ENCODE data around the gene CYP19A1.

The CYP19A1 gene

DNA sequence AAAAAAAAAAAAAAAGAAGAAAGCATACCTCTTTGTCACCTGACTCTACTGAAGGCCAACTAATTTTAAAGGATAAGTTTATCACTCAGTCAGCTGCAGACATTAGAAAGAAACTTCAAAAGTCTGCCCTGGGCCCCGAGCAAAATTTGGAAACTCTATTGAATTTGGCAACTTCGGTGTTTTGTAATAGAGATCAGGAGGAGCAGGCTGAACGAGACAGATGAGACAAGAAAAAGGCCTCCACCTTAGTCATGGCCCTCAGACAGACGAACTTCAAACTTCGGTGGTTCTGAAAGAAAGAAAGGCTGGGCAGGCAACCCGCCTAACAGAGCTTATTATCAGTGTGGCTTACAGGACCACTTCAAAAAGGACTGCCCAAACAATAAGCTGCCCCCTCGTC, 21.6 kb upstream of the CYP19A1 start:
- DNase-seq (ENCODE audit: low read depth), result no peak

DNA sequence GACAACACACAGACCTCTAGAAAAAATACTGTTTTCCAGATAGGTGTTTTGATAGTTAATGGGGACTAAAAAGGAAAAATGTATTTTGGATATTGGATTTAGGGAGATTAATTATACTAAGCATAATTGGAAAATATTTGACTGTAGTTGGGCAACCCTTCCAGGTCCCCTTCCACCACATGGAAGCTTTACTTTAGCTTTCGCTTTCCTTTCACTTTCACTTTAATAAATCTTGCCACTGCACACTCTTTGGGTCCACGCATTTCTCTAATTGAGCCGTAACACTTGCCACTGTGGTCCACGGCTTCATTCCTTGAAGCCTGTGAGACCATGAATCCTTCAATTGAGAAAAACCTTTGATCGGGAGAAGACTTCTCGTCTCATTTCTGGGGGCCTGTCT, 18.6 kb upstream of the CYP19A1 start:
- no peak for DNase-seq (ENCODE audit: low read depth)

DNA sequence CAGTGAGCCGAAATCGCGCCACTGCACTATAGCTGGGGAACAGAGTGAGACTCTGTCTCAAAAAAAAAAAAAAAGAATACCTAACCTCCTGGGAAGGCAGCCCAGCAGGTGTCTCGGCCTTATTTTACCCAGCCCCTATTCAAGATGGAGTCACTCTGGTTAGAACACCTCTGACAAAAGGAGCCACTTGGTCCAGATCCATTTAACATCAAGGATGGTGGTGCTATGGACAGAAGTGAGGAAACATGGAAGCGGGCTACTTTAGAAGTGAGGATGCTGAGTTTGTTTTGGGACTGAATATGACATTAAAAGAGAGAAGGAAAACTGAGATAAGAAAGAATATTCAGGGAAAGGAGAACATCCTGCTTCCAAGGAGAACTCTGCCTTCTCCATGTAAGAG, 17.8 kb upstream of the CYP19A1 start:
- DNase-seq (ENCODE audit: low read depth), result no peak

DNA sequence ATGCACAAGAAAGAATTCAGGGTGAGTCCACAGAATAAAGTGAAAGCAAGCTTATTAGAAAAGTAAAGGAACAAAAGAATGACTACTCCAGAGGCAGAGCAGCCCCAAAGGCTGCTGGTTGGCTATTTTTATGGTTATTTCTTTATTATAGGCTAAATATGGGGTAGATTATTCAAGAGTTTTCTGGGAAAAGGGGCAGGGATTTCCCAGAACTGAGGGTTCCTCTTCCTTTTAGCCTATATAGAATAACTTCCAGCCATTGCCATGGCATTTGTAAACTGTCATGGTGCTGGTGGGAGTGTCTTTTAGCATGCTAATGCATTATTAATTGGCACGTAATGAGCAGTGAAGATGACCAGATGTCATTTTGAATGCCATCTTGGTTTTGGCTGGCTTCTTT, 16.7 kb upstream of the CYP19A1 start:
- DNase-seq (ENCODE audit: low read depth), result no peak

DNA sequence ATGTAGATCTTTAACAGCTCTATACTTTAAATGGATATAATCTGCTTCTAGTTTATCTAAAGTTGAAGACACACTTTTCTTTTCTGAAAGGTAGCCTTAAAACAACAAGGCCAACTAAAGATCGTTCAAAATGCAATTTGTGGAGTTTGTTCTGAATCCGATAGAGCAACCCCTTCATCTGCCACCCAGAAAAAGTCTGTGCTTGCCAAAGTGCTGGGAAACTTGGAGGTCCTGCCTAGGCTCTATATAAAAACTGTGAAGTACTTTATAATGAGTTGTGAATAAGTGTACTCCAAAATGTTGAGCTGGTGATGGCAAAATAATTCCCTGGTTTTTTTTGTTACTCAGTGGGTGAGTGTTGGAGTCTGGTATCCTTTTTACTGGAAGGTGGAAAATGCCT, 15.6 kb upstream of the CYP19A1 start:
- DNase-seq (ENCODE audit: low read depth), result no peak

DNA sequence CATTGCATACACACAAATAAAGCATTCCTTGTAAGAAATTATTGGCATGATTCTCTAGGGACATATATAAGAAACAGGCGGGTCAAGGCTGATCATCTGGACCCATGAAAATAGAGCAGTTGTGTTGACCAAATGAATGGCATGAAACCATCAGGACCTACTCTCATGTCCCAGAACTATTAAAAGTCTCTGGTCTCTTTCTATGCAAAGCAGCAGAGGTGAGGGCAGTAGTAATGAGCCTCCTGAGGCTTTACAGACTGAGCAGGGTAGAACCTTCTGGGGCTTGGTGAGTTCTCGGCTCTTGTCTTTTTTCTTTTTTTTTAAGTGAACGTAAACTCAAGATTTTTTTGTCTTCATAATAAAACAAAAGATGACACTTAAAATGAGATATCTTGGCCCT, 12.3 kb upstream of the CYP19A1 start:
- DNase-seq (ENCODE audit: low read depth), result no peak

DNA sequence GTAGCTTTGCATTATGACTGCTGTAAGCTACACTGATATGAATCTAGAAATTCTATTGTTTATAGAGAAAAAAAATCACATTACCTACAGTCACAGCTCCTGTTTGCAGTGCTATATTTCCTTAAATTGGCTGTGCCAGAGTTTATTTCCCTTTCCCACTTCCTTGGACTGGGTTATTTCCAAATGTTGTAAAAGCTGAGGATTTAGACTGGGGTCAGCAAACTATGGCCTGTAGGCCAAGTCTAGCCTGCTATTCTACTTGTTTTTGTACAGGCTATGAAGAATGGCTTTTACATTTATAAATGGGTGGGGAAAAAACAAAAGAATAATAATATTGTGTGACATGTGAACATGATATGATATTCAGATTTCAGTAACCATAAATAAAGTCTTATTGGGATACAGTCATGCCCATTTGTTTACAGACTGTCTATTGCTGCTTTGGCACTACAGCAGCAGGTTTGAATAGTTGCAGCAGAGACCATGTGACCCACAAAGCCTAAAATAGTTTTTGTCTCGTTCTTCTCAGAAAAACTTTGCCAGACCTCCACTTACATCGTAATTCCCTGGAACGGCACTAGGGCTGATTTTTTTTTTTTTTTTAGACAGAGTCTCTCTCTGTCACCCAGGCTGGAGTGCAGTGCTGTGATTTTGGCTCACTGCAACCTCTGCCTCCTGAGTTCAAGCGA, 10.9 kb upstream of the CYP19A1 start:
- DNase-seq (ENCODE audit: low read depth), result no peak

DNA sequence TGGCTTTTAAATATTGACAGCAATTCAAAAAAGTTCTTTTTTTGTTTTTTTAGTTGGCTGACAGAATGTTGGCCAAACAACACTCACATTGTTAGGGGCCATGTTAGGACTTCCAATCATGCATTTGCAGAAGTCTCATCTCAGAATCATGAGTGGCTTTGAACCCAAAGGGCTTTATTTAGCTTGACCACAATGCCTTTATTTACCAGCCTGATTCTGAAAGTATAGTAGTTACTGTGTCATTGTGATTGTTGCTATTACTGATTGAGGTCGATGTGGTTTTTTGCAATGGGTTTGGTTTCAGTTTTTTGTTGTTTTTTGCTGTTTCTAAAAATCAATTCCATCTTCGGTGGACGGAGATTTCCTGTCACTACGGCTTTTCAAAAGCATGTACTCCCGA, 10.3 kb upstream of the CYP19A1 start:
- no peak for DNase-seq (ENCODE audit: low read depth)

DNA sequence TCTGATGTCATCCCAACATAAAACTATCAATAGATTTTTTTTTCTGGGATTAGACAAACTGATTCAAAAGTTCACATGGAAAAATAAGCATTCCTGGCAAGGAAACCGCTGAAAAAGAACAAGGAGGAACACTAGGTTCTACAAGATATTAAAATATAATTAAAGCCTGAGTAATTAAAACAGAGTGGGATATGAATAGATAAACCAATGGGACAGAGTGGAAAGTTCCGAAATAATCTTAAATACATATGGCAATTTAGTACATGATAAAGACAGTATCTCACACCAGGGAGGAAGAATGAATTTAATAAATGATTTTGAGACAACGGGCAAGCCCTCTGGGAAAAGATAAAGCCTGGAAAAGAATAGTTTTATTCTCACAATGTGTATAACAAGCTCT, 7.7 kb upstream of the CYP19A1 start:
- no peak for DNase-seq (ENCODE audit: low read depth)

DNA sequence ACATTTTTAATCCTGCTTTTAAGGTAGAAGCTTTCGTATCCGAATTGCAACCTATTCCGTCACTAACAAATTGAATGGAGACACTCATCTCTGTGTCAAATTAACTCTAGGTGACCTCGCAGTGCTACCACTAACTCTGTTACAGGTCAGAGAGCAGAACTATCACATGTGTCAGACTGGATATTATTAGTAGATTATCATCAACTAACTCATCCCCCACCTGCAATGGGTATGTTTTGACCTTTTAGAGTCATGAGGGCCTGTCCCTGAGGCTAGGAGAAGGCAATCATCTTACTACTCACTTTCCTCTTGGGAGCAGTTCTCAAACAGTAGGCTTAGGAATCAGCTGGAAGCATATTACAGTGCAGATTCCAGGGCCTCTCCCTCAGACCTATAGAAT, 5.1 kb upstream of the CYP19A1 start:
- no peak for DNase-seq (ENCODE audit: low read depth)

DNA sequence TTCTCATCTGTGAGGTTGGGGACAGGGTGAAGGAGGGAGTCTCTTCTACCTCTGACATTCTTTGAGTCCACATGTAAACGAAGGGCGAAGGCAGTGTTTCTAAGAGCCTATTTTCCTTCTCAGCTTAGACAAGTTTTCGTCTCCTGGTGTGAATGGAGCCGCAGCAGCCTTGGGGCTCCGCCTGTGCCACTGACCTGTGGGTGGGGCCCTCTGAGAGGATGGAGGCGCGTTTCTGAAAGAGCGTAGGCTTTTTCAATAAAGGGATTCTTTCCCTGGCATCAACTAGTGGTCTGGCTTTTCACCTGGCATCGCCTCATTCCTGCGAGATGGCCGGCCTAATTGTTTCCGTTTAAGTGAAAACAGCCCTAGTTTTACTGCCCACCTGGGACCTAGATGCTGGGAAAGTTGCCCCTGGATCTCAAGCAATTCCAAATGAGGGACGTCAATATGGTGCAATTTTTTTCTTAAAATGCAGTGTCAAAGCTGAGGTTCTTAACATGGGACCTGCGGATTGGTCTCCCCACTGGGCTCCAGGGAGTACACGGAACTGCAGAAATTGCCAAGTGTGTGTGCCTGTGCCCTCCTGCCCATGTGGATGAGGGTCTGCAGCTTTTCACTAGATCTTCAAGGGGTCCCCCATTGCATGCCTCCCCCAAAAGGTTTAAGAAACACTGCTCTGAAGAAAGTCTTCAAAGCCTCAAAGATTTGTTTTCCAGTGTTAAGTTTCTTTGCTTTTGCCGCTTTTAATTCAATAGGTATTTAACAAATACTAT, 4.0 kb upstream of the CYP19A1 start:
- no peak for DNase-seq (ENCODE audit: low read depth)

DNA sequence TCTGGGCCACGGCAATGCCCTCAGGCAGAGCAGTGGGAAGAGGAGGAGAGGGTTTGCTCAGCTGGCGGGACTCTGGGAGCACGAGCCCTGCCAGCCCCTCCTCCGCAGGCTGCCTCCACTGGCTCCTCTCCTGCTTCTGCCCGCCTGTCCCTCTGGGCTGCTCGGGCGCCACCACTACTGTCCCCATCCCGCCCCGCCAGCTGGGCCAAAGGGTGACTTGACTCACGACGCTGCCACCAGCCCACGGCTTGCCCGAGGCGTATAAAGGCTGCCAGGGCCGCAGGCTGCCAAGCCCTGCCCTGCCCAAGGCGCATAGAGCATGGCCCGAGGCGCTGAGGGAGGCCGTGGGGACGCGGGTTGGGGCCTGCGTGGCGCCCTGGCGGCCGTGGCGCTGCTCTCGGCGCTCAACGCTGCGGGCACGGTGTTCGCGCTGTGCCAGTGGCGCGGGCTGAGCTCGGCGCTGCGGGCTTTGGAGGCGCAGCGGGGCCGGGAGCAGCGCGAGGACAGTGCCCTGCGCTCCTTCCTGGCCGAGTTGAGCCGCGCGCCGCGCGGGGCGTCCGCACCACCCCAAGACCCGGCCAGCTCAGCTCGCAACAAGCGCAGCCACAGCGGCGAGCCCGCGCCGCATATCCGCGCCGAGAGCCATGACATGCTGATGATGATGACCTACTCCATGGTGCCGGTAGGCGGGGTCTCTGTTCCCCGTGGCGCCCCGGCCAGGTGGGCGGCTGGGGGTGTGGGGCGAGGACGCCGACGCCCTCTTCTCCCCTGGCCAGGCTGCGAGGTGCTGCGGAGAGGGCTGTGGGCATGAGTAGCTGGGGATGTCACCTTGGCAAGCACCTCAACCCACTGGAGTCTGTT, 3.2 kb upstream of the CYP19A1 start, which contains the start of gene GLDN:
GLDN (plus strand) TSS at position 290 of the 861 bp plus-strand sequence; CDS start at position 320, 30 bp downstream.
- DNase-seq (ENCODE audit: low read depth), result no peak

DNA sequence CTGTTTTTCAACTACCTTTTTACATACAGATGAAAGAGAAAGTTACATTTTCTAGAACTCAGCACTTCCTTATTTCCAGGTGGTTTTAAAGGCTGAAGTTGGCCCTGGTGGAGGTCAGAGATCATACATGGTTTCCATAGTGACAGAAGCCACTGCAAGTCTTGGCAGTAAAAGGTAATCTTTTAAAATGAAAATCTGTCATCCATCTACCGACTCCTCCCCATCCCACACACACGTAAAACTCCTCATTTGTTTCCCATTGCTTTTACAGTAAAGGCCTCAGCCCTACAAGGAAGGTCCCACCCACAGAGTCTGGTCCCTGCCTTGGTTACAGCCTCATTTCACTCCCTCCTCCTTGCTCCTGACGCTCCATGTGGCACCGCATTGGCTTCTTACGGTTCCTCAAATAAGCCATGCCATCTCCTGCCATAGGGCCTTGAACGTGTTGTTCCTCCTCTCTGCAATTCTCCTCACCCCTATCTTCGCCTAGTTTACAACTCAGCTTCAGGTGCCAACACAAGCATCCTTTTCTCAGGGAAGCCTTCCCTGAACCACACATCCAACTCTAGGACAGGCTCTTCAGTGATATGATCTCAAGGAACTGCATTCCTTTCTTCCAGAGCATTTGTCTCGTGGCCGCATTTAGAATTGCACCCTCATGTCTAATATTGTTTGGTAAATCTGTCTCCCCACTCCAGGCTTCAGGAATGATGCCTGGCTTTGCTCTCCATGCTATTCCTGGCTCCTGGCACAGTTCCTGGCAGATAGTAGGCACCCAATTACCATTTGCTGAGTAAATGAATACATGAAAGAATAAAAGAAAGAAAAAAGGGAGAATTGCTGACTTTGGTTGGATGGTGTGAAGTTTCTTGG, 2.6 kb downstream of the CYP19A1 start:
- DNase-seq (ENCODE audit: low read depth), result no peak

DNA sequence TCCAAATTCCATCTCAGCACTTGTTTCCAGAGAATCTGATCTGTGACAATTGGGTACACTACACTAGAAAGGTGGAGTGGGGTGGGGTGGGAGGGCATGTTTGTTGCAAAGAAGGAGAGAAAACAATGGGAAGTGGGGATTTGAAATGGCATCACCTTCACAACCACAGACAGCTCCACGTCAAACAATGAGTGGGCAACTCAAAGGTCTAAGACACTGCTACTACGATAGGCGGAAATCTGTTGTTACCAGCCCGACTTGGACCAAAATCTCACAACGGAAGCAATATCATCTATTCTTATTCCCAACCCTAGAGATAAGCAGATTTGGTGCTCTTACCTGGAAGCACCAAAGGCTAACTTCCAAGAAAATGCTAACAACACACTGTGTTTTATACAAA, 3.3 kb downstream of the CYP19A1 start:
- DNase-seq (ENCODE audit: low read depth), result no peak

DNA sequence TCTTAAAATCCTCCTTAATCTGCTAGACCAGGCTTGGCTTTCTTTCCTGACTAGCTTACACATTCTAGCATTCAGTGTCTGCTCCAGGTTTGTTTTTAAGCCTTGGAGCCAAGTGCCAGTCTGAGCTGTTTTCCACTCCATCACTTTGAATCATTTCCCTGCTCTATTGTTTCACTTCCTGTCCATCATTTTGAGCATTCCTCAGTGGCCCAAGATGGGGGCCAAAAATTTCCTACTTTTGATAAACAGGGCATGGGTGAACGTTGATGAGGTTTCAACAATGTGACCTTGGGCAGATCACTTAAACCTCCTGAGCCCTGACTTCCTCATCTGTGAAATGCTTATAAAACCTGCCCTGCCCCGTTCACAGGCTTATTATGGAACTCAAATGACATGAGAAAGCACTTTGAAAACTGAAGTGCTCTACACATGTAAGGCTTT, 4.4 kb downstream of the CYP19A1 start:
- DNase-seq (ENCODE audit: low read depth), result no peak

DNA sequence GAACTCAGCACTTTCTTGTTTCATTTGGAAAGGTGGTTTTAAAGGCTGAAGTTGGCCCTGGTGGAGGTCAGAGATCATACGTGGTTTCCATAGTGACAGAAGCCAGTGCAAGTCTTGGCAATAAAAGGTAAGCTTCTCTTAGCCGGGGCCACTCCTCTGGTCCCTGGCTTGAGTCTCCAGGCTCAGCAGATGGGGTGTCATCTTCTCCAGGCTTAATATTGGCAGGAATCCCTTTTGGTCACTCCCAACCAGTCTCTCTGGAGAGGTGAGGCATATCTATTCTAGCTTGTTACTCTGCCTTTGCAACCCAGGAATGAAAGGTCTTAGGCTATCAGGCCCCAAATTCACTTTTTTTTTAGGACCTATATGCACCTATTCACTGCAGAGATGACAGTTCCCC, 4.8 kb downstream of the CYP19A1 start:
- DNase-seq (ENCODE audit: low read depth), result no peak

DNA sequence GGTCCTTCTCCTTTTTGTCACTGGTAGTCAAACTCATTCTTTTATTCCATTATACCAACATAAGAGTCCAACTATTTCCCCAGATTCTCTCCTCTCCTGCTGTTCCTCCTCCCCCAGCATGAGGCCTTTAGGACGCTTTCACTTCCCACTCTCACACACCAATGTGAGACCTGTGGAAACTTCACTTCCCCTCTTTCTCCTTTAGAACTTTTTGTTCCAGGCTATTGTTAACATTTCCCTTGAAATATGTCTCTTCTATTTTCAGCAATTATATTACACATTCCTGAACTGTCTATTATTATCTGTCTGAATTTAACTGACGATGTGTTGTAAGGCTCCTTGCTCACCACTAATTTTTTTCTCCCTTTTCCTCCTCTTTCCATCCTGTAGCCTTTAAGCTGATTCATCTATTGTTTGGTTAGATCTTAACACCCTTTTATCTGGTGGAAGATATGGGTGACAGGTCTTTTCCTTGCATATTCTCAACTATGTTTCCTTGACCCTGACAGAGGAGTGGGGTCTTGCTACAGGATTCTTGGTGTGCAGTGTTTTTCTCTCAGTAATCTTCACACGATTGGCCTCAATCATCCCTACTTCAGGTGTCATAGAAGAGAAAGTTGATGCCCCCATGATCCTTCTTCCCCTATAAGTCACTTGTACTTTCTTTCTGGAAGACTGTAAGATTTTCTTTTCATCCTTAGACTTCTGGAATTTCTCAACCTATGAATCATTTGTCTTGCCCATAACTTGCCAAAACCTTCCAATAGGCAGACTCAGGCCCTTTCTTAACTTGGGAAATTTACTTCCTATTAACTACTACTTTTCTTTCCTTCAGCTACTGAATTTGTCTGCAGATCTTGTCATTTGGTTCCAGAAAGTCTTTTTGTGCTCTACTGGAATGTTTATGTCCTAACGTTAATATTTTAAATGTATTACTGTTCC, 5.9 kb downstream of the CYP19A1 start:
- DNase-seq (ENCODE audit: low read depth), result no peak

DNA sequence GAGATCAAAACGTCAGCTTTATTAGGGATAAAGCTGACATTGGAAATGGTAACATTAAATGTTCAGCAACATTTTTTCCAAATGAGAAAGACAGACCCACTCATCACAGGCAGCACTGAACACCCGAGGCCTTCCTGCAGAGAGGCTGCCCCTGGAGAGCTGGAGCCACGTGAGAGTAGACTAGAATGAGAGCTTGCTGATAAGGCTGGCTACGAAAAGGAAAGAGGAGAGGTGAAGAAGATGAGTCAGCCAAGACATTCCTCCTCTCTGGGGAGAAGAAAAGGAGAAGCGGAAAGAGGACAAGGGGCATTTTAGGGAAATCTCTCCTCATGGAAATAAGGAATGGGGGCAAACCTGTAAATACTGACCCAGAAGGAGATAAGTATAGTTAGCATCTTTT, 7.3 kb downstream of the CYP19A1 start:
- no peak for DNase-seq (ENCODE audit: low read depth)

DNA sequence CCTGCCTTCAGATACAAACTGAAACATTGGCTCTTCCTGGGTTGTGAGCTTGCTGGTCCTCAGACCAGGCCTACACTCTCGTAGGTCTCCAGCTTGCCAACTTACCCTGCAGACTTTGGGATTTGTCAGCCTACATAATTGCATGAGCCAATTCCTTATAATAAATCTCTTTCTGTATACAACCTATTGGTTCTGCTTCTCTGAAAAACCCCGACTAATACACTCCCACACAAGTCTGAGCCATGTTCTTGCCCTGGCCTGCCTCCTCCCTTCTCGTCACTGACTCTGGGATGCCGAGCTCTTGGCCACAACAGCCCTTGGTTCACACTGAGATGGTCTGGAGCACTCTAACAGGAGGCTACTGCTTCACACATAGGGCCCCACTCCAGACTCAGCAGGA, 9.5 kb downstream of the CYP19A1 start:
- no peak for DNase-seq (ENCODE audit: low read depth)

DNA sequence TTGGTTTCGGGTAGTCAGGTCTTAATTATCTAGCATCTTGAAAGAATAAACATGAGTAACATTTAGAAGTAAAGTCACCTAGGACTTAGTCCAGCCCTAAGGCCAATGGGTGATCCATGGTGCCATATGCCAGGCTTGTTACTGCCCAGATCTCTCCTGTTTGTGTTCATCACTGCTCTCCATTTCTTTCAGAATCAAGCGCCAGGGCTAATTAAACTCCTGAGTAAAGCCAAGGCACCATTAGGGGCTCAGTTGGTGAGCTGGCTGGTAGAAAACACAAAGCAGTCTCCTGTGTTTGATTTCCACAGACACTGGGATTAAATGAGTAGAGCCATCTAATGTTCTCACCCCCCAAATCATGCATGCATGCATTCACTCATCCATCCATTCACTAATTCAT, 11.3 kb downstream of the CYP19A1 start:
- DNase-seq (ENCODE audit: low read depth), result no peak

DNA sequence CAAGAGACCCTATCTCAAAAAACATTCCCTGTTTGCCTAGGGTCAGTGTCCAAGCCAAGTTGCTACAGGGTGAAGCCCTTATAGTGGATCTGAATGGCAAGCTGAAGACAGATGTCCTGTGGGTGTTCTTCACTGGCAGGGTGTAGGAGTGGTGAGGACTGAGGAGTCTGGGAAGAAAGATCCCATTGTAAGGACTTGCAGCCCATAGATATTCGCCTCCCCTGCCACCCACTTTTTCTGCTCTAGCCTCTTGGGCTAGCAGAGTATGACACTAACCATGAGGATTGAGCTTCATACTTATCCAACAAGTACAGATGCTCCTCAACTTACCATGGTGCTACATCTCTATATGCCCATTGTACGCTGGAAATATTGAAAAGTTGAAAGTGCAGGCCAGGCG, 13.2 kb downstream of the CYP19A1 start:
- DNase-seq (ENCODE audit: low read depth), result no peak

Measured in activated T-cell treated with anti-CD3 and anti-CD28 coated beads for 1 hour (primary cell).